Hepatocyte (in vitro differentiated cells): Measurements from ENCODE around the gene TDRD12. TPM values are rescaled to one million over a fixed set of nuclear protein-coding genes. Genes with fewer than 3 reads are reported as not detected.

Experiments used
- DNase-seq: peaks from one replicate; pipeline ENCODE4 v3.0.0-alpha.2; 2016; ENCODE audit warnings: low spot score
- H2AFZ ChIP-seq: fragments of 200-600 bp; sonication (generic); 2 replicates; pipeline ENCODE4 v1.6.0; 2016; ENCODE audit warnings: antibody characterized with exemption, mild to moderate bottlenecking
- H3K27ac ChIP-seq: fragments of 200-600 bp; sonication (generic); 2 replicates; pipeline ENCODE4 v1.5.1; 2016; ENCODE audit warnings: mild to moderate bottlenecking
- H3K27me3 ChIP-seq: fragments of 200-600 bp; sonication (generic); 2 replicates; pipeline ENCODE4 v1.6.1; 2016
- H3K36me3 ChIP-seq: fragments of 200-600 bp; sonication (generic); replicated peaks from 2 replicates; pipeline ENCODE4 v1.5.1; 2016; ENCODE audit warnings: low read depth; ENCODE audit not compliant: insufficient read depth
- H3K4me1 ChIP-seq: fragments of 200-600 bp; sonication (generic); 2 replicates; pipeline ENCODE4 v1.5.1; 2016; ENCODE audit warnings: mild to moderate bottlenecking, moderate library complexity; ENCODE audit not compliant: insufficient read depth
- H3K4me2 ChIP-seq: fragments of 200-600 bp; sonication (generic); 2 replicates; pipeline ENCODE4 v1.6.0; 2016
- H3K4me3 ChIP-seq: fragments of 200-600 bp; sonication (generic); 2 replicates; pipeline ENCODE4 v1.5.1; 2016; ENCODE audit warnings: mild to moderate bottlenecking
- H3K79me2 ChIP-seq: fragments of 200-600 bp; sonication (generic); 2 replicates; pipeline ENCODE4 v1.6.0; 2017; ENCODE audit warnings: mild to moderate bottlenecking
- H3K9me2 ChIP-seq: fragments of 200-600 bp; sonication (generic); replicated peaks from 2 replicates; pipeline ENCODE4 v1.6.0; 2017; ENCODE audit warnings: mild to moderate bottlenecking; ENCODE audit not compliant: insufficient read depth
- H3K9me3 ChIP-seq: fragments of 200-600 bp; sonication (generic); 2 replicates; pipeline ENCODE4 v1.5.1; 2016; ENCODE audit warnings: low read depth, mild to moderate bottlenecking
- H4K20me1 ChIP-seq: fragments of 200-600 bp; sonication (generic); 2 replicates; pipeline ENCODE4 v1.6.0; 2016; ENCODE audit warnings: mild to moderate bottlenecking; ENCODE audit not compliant: insufficient read depth, poor library complexity, severe bottlenecking
- EZH2 ChIP-seq: fragments of 200-600 bp; sonication (generic); IDR thresholded peaks from 2 replicates; pipeline ENCODE4 v1.6.1; 2016; ENCODE audit warnings: antibody characterized with exemption, mild to moderate bottlenecking, borderline replicate concordance
- EZH2phosphoT487 ChIP-seq: fragments of 200-600 bp; sonication (generic); IDR thresholded peaks from one replicate; pipeline ENCODE4 v1.6.1; 2018; ENCODE audit warnings: antibody characterized with exemption, mild to moderate bottlenecking, low read depth, moderate library complexity; ENCODE audit not compliant: unreplicated experiment, severe bottlenecking
- whole genome bisulfite sequencing: methylation state at CpG from one replicate; pipeline ENCODE4 v1.1.6; 2016; ENCODE audit warnings: low lambda C conversion rate; ENCODE audit errors: missing lambda C conversion rate; 5-methylcytosine and 5-hydroxymethylcytosine counted together
- polyA plus RNA-seq: library from polyadenylated mRNA; unstranded; fragments of >200 nt; fragmentation: Nextera tagmentation; extraction: Ambion mirVana; gene quantifications from 2 replicates; pipeline ENCODE4 v1.2.1, GENCODE V29; 2016
- total RNA-seq: library from RNA; depleted of rRNA; stranded (reverse); fragments of >200 nt; gene quantifications from 2 replicates; pipeline ENCODE4 v1.2.3, GENCODE V29; 2014
- TF ChIP-seq, protein P1 (sequence below): fragments of 200-600 bp; sonication (generic); IDR thresholded peaks from 2 replicates; pipeline ENCODE4 v1.5.1; 2016; ENCODE audit warnings: antibody characterized with exemption, mild to moderate bottlenecking; ENCODE audit not compliant: poor library complexity

The TDRD12 gene
- total and polyA plus RNA-seq, 2 experiments from 2014 or later, result 0.10 TPM; not detected in 1

DNA sequence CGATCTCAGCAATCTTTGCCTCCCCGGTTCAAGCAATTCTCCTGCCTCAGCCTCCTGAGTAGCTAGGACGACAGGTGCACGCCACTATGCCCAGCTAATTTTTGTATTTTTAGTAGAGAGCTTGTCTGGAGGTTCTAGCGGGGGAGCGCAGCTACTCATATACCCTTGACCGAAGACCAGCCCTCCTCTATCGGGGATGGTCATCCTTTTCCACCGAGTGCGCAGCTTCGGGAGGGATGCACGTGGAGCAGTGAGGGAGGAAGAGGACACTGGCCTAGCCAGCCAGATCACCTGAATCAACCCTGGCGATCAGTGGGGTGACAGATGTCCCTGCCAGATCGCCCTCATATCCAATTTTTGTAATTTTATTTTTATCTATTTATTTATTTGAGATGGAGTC lies 143.2 kb downstream of the TDRD12 start:
- H3K27ac ChIP-seq, result no peak overlapping the region
- TF ChIP-seq, protein P1, sequence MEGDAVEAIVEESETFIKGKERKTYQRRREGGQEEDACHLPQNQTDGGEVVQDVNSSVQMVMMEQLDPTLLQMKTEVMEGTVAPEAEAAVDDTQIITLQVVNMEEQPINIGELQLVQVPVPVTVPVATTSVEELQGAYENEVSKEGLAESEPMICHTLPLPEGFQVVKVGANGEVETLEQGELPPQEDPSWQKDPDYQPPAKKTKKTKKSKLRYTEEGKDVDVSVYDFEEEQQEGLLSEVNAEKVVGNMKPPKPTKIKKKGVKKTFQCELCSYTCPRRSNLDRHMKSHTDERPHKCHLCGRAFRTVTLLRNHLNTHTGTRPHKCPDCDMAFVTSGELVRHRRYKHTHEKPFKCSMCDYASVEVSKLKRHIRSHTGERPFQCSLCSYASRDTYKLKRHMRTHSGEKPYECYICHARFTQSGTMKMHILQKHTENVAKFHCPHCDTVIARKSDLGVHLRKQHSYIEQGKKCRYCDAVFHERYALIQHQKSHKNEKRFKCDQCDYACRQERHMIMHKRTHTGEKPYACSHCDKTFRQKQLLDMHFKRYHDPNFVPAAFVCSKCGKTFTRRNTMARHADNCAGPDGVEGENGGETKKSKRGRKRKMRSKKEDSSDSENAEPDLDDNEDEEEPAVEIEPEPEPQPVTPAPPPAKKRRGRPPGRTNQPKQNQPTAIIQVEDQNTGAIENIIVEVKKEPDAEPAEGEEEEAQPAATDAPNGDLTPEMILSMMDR, result no peak
- TF ChIP-seq EZH2, result no peak
- no peak for TF ChIP-seq EZH2phosphoT487
- no peaks in the 10 kb centered on the region for H3K27me3 ChIP-seq
- H3K4me3 ChIP-seq, result no peak overlapping the region
- no peaks in the 10 kb centered on the region for H3K36me3 ChIP-seq
- no peaks in the 10 kb centered on the region for H4K20me1 ChIP-seq
- H3K9me2 ChIP-seq, result no peaks in the 10 kb centered on the region
- no peaks in the 10 kb centered on the region for H3K9me3 ChIP-seq
- no peaks in the 10 kb centered on the region for H3K4me1 ChIP-seq
- no peaks in the 10 kb centered on the region for H3K79me2 ChIP-seq
- H3K4me2 ChIP-seq, result no peak overlapping the region
- DNase-seq, result no peak
- no peak overlapping the region for H2AFZ ChIP-seq
- WGBS, result 97% methylated on average over 14 of the region's 14 CpGs

DNA sequence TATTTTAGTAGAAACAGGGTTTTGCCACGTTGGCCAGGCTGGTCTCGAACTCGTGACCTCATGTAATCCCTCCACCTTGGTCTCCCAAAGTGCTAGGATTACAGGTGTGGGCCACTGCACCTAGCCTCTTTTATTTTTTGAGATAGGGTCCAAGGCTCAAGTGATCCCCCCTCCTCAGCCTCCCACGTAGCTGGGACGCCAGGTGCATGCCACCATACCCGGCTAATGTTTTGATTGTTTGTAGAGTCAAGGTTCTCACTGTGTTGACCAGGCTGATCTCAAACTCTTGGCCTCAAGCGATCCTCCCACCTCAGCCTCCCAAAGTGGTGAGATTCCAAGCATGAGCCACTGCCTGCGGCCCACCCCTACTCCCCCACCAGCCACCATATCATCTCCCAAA lies 143.7 kb downstream of the TDRD12 start:
- no peaks in the 10 kb centered on the region for H3K36me3 ChIP-seq
- WGBS, result 96% methylated on average over 8 of the region's 8 CpGs
- no peak for DNase-seq

DNA sequence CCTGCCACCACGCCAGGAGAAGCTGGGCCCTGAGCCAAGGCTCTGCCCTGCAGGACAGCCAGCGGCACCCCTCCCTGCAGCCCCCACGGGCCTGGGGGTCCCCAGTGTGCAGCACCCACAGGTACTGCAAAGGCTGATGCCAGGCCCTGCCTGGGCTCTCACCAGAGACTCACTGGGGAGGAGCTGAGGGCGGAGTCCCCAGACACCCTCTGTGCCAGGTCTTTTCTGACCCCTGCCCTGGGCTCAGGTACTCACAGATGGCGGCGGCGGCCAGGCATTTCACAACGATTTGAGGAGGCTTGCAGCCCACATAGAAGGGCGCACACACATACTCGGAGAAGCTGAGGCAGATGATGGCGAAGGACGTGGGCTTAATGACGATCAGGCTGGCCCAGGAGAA lies 144.3 kb downstream of the TDRD12 start:
- no peaks in the 10 kb centered on the region for H3K27me3 ChIP-seq
- no peak overlapping the region for H3K4me3 ChIP-seq
- no peak for DNase-seq
- H3K36me3 ChIP-seq, result no peaks in the 10 kb centered on the region
- no peak overlapping the region for H3K4me2 ChIP-seq
- 96% methylated on average over 13 of the region's 13 CpGs for WGBS
- TF ChIP-seq EZH2phosphoT487 (no peak), EZH2 (no peak)
- TF ChIP-seq, protein P1, result no peak
- H3K9me3 ChIP-seq, result no peaks in the 10 kb centered on the region
- H3K27ac ChIP-seq, result no peak overlapping the region
- no peak overlapping the region for H2AFZ ChIP-seq
- no peaks in the 10 kb centered on the region for H3K4me1 ChIP-seq
- no peaks in the 10 kb centered on the region for H3K9me2 ChIP-seq
- no peaks in the 10 kb centered on the region for H3K79me2 ChIP-seq
- no peaks in the 10 kb centered on the region for H4K20me1 ChIP-seq

More for the DNA sequence above, 143.7 kb downstream of the TDRD12 start:
- Histone ChIP-seq H3K4me3 (no peak overlapping the region), H3K79me2 (no peaks in the 10 kb centered on the region), H3K4me2 (no peak overlapping the region), H3K9me2 (no peaks in the 10 kb centered on the region), H2AFZ (no peak overlapping the region), H3K27ac (no peak overlapping the region), H3K4me1 (no peaks in the 10 kb centered on the region), H4K20me1 (no peaks in the 10 kb centered on the region), H3K27me3 (no peaks in the 10 kb centered on the region), H3K9me3 (no peaks in the 10 kb centered on the region)
- TF ChIP-seq EZH2phosphoT487 (no peak), EZH2 (no peak)
- TF ChIP-seq, protein P1, result no peak
